AG09319 (cell line): ENCODE results near the gene RPS26.
"Not testable (repeated sequence)": the region's sequence is repeated elsewhere in the genome, so short reads cannot be mapped to it uniquely, and the experiment has no call there.

Experiments used
- DNase-seq: peaks from one replicate; pipeline ENCODE4 v3.0.0-alpha.2; 2010; ENCODE audit warnings: low read depth; ENCODE audit errors: extremely low read depth
- TF ChIP-seq, protein P1 (sequence below): IDR thresholded peaks from 2 replicates; pipeline ENCODE4 v1.5.1; 2011; ENCODE audit warnings: low read depth, mild to moderate bottlenecking, inconsistent platforms, low read length, moderate library complexity

RPS26 gene

DNA sequence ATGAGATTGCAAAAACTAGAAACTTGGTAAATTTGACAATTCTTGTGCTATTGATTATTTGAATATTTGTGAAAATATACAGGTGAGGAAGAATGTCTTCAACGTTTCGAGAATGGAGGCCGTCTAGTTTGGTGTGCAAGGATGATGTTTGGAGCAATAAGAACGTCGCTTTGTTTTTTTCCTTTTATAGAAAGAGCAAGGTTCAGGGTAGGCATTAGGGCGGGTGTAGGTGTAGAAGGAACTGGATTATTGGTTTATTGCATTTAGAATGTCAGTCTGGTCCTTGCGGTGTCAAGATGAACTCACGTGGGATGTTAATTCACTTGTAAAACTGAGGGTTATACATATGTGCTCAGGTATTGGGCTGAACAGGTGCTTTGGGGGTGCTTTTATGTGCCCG is 1.1 kb downstream of the RPS26 start:
- TF ChIP-seq, protein P1, sequence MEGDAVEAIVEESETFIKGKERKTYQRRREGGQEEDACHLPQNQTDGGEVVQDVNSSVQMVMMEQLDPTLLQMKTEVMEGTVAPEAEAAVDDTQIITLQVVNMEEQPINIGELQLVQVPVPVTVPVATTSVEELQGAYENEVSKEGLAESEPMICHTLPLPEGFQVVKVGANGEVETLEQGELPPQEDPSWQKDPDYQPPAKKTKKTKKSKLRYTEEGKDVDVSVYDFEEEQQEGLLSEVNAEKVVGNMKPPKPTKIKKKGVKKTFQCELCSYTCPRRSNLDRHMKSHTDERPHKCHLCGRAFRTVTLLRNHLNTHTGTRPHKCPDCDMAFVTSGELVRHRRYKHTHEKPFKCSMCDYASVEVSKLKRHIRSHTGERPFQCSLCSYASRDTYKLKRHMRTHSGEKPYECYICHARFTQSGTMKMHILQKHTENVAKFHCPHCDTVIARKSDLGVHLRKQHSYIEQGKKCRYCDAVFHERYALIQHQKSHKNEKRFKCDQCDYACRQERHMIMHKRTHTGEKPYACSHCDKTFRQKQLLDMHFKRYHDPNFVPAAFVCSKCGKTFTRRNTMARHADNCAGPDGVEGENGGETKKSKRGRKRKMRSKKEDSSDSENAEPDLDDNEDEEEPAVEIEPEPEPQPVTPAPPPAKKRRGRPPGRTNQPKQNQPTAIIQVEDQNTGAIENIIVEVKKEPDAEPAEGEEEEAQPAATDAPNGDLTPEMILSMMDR = no peak
- no peak for DNase-seq

DNA sequence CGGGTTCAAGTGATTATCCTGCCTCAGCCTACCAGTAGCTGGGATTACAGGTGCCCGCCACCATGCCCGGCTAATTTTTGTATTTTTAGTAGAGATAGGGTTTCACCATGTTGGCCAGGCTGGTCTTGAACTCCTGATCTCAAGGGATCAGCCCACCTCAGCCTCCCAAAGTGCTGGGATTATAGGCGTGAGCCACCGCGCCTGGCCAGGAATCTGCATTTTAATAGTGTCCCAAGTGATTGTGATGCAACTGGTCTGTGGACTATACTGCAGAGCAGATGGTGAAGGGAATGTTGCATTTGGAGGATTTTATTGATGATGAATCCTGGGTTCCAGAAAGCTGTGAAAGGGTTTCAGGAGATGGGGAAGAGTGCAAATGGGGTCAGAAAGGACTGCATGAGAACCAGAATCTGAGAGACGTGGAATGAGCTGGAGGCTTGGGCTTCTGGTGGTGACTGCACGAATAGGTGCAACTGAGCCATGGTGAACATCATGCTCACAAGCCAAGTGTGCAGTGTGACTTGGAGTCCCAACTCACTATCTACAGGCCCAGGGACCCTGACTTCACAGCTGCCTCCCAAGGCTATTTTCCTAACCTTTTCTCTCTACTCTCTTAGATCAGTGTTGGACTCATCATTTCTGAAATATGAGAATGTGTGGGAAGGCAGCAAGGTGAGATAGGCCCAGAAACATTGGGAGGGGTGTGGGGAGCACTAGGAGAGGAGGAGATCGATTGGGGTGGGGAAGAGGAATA is 4.5 kb downstream of the RPS26 start:
- DNase-seq = no peak
- TF ChIP-seq, protein P1 = no peak

DNA sequence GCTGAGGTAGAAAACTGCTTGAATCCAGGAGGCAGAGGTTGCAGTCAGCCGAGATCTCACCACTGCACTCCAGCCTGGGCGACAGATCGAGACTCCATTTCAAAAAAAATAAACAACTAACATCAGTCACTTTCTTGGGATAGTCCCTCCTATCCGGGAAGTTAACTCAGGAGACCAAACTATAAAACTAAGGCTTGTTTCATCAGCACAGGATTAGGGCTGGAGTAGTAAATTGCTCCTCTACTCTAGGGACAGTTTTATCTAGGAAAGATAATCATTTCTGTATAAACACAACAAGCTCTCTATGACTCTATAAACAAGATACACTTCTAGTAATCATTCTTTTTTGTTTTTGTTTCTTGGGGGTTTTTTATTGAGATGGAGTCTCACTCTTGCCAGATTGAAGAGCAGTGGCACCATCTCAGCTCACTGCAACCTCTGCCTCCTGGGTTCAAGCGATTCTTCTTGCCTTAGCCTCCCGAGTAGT is 11.7 kb downstream of the RPS26 start:
- TF ChIP-seq, protein P1 = no peak
- no peak for DNase-seq

DNA sequence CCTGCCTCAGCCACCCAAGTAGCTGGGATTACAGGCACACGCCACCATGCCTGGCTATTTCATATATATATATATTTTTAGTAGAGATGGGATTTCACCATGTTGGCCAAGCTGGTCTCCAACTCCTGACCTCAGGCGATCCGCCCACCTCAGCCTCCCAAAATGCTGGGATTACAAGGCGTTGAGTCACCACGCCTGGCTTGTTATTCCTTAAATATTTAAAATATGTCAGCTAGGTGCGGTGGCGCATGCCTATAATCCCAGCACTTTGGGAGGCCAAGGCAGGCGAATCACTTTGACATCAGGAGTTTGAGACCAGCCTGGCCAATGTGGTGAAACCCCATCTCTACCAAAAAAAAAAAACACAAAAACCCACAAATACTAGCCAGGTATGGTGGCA is 18.2 kb downstream of the RPS26 start:
- not testable (repeated sequence) for DNase-seq

DNA sequence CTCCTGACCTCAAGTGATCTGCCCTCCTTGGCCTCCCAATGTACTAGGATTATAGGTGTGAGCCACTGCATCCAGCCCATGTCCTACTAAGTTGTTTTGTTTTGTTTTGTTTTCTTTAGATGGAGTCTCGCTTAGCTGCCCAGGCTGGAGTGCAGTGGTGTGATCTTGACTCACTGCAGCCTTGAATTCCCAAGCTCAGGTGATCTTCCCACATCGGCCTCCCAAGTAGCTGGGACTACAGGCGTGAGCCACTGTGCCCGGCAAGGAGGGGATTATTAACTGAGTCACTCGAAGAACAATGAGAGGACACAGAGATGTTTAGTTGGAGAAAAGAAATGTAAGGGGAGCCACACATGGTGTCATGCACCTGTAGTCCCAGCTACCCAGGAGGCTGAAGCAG is 20.3 kb downstream of the RPS26 start:
- no peak for DNase-seq
- TF ChIP-seq, protein P1 = no peak

DNA sequence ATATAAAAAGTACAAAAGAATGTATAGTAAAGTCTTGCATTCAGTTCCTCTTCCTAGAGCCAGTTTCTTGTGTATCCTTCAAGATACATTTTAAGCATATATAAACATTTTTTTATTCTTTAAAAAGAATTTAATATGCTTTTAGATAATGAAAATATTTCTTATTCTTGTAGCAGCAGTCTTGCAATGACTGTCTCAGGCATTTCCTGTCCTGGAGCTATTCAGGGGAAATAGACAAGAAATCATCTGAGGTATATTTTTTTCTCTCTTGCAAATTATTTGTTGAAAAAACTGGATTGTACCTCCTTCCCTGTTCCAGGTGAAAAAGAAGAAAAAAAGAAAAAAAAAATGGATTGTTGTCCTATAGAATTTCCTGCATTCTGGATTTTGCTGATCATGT is 21.3 kb downstream of the RPS26 start:
- TF ChIP-seq, protein P1 = no peak
- no peak for DNase-seq

DNA sequence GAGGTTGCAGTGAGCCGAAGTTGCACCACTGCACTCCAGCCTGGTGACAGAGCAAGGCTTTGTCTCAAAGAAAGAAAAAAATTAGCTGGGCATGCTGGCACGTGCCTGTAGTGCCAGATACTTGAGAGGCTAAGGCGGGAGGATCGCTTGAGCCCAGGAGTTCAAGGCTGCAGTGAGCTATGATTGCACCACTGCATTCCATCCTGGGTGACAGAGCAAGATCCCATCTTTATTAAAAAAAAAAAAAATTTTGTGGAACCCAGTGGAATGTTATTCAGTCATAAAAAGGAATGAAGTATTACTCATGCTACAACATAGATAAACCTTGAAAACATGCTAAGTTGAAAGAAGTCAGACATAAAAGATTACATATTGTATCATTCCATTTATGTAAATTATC is 29.9 kb downstream of the RPS26 start:
- DNase-seq = no peak

More for the DNA sequence above, 29.9 kb downstream of the RPS26 start:
- TF ChIP-seq, protein P1 = no peak
